SJSA1 (cell line): ENCODE data around the gene MAP3K5. TPM values are rescaled to one million over a fixed set of nuclear protein-coding genes. Genes with fewer than 3 reads are reported as not detected.

Source experiments
- DNase-seq, 2 experiments: peaks; one replicate each; pipeline ENCODE4 v3.0.0-alpha.2; 2015 to 2020; ENCODE audit warnings: low spot score in 2 of 2, low read depth in 1 of 2
- H3K27ac ChIP-seq: fragments of 250-450 bp; sonication (Bioruptor Pico); 2 replicates; pipeline ENCODE4 v1.5.1; 2020; ENCODE audit warnings: mild to moderate bottlenecking, moderate library complexity
- H3K27me3 ChIP-seq: fragments of 250-450 bp; sonication (Bioruptor Pico); replicated peaks from 2 replicates; pipeline ENCODE4 v1.5.1; 2020; ENCODE audit warnings: mild to moderate bottlenecking, moderate library complexity
- H3K36me3 ChIP-seq: fragments of 250-450 bp; sonication (Bioruptor Pico); 2 replicates; pipeline ENCODE4 v1.5.1; 2020; ENCODE audit warnings: mild to moderate bottlenecking
- H3K4me1 ChIP-seq: fragments of 250-450 bp; sonication (Bioruptor Pico); replicated peaks from 2 replicates; pipeline ENCODE4 v1.6.1; 2021; ENCODE audit warnings: mild to moderate bottlenecking
- H3K4me3 ChIP-seq: fragments of 250-450 bp; sonication (Bioruptor Pico); 2 replicates; pipeline ENCODE4 v1.5.1; 2020; ENCODE audit warnings: mild to moderate bottlenecking
- H3K9me3 ChIP-seq: fragments of 250-450 bp; sonication (Bioruptor Pico); replicated peaks from 2 replicates; pipeline ENCODE4 v1.5.1; 2020; ENCODE audit warnings: mild to moderate bottlenecking
- total RNA-seq: library from RNA; depleted of rRNA; stranded (reverse); fragments of >200 nt; shearing (Covaris generic); gene quantifications from 2 replicates; pipeline ENCODE4 v1.2.3, GENCODE V29; 2014

The MAP3K5 gene
- total RNA-seq, 1 experiment from 2014 or later, result 10.7 TPM

DNA sequence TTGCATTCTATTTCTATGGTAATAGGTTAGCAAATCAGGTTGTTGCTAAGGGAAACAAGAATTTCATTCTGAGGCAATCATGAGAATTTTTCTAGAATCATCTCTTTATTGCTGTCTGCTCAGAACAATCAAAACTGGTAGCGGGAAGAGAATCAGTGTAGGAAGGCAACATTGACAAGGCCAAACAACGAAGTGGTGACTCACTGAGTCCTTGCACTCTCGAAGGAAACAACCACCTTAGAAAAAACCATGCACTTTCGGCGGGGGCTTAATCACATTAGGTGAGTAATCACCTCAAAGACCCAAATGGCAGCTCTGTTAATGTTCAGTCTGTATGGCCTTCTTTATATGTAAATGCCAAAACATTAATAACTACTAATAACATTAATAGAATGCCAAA is 163.3 kb downstream of the MAP3K5 start:
- DNase-seq, result peak; percentile 20 to 55
- peak overlapping the region; percentile 44 for H3K27ac ChIP-seq
- no peaks in the 10 kb centered on the region for H3K27me3 ChIP-seq
- peaks cover 7% of the 10 kb centered on the region; the same call in 1 of the 2 replicates for H3K4me1 ChIP-seq
- H3K36me3 ChIP-seq, result no peaks in the 10 kb centered on the region
- no peak overlapping the region for H3K4me3 ChIP-seq
- H3K9me3 ChIP-seq, result no peaks in the 10 kb centered on the region

DNA sequence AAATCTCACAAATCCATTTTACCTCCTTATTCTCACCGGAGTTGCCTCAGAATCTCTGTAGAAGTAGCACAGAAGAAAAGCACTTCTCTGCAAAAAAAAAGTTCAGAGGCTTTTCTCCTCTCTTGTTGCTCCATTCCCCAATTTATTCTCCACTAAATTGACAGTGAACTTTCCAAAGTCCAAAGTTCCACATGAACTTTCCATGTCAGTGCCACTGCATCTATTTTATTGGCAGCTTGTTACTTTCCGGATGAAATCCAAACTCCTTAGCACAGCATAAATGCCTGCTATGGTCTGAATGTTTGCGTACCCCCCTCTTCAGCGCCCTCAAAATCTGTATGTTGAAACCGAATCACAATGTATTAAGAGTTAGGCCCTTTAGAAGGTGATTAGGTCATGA is 165.1 kb downstream of the MAP3K5 start:
- Histone ChIP-seq H3K27me3 (no peaks in the 10 kb centered on the region), H3K27ac (no peak overlapping the region), H3K36me3 (peaks cover 4% of the 10 kb centered on the region; the same call in 1 of the 2 replicates), H3K9me3 (no peaks in the 10 kb centered on the region), H3K4me1 (peaks cover 7% of the 10 kb centered on the region; the same call in 1 of the 2 replicates), H3K4me3 (no peak overlapping the region)
- no peak for DNase-seq

DNA sequence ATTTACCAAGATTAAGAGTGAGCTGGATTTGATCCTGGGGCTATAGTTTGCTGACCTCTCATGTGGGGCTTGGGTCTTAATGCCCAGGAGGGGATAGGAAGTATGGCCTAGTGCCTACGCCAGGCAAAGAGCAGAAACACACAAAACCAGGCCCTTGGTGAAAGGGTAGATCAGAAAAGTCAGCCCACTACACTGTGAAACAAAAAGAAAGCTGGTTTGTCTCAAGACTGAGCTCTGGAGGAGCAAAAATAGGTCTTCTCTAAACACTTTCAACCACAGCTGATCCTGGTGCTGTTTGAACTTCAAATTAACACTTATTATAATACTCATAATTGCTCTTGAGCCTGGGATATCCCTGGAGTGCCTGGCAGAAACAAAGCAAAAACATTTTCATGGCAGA is 167.0 kb downstream of the MAP3K5 start:
- no peaks in the 10 kb centered on the region for H3K9me3 ChIP-seq
- no peak overlapping the region for H3K27ac ChIP-seq
- H3K4me1 ChIP-seq, result peaks cover 7% of the 10 kb centered on the region; the same call in 1 of the 2 replicates
- H3K36me3 ChIP-seq, result peaks cover 9% of the 10 kb centered on the region; the same call in 1 of the 2 replicates
- H3K27me3 ChIP-seq, result no peaks in the 10 kb centered on the region
- H3K4me3 ChIP-seq, result no peak overlapping the region
- DNase-seq, result no peak

DNA sequence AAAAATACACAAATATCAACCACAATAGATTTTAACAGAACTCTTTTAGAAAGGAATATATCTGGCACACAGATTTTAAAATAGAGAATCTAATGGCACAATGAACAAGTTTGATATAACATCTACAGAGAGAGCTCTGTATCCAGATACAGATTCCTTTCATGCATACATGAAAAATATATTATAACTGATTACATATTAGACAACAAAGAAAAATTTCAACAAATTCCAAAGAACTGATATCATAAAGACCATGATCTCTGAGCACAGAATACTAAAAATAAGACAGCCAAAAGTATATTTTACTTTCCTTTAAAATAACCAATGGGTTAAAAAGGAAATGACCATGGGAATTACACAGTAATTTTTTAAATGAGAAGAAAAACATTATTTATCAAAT is 167.9 kb downstream of the MAP3K5 start:
- H3K36me3 ChIP-seq, result peaks cover 9% of the 10 kb centered on the region; the same call in 1 of the 2 replicates
- no peaks in the 10 kb centered on the region for H3K27me3 ChIP-seq
- peaks cover 6% of the 10 kb centered on the region; the same call in 1 of the 2 replicates for H3K4me1 ChIP-seq
- H3K9me3 ChIP-seq, result no peaks in the 10 kb centered on the region
- no peak for DNase-seq
- H3K27ac ChIP-seq, result no peak overlapping the region
- no peak overlapping the region for H3K4me3 ChIP-seq

DNA sequence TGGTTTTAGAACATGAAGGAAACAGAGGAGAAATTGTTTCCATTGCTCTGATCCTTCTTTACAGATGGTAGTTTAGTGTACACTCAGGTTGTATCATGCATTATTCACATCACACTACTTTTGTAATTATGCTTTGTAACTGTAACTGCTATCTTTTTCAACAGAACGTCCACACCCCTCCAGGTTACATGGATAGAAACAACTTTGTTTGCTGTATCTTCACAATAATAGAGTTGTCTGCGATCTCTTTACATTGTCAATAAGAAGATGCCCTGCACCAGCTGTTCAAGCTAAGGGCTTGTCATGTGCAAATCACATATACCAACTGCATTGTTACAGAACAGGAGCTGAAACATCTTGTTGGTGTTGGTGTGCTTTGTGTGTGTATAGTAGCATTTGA is 174.2 kb downstream of the MAP3K5 start:
- no peak overlapping the region for H3K27ac ChIP-seq

DNA sequence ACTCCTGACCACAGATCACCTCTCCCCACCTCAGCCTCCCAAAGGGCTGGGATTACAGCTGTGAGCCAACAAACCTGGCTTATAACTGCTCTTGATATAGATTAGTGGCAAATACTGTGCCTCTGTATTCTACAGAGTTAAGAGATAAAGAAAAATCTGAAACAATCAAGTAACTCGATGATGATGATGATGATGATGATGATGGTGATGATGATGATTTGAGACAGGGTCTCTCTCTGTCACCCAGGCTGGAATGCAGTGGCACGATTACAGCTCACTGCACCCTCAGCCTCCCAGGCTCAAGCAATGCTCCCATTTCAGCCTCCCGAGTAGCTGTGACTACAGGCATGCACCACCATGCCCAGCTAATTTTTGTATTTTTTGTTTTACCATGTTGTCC is 175.8 kb downstream of the MAP3K5 start:
- no peaks in the 10 kb centered on the region for H3K9me3 ChIP-seq
- no peak for DNase-seq
- H3K4me1 ChIP-seq, result peaks cover 13% of the 10 kb centered on the region
- H3K27ac ChIP-seq, result no peak overlapping the region
- no peak overlapping the region for H3K4me3 ChIP-seq
- peaks cover 13% of the 10 kb centered on the region; the same call in 1 of the 2 replicates for H3K36me3 ChIP-seq
- H3K27me3 ChIP-seq, result no peaks in the 10 kb centered on the region

More for the DNA sequence above, 174.2 kb downstream of the MAP3K5 start:
- Histone ChIP-seq H3K4me3 (no peak overlapping the region), H3K9me3 (no peaks in the 10 kb centered on the region), H3K4me1 (peaks cover 12% of the 10 kb centered on the region), H3K27me3 (no peaks in the 10 kb centered on the region), H3K36me3 (peaks cover 16% of the 10 kb centered on the region; the same call in 1 of the 2 replicates)
- DNase-seq, result no peak

DNA sequence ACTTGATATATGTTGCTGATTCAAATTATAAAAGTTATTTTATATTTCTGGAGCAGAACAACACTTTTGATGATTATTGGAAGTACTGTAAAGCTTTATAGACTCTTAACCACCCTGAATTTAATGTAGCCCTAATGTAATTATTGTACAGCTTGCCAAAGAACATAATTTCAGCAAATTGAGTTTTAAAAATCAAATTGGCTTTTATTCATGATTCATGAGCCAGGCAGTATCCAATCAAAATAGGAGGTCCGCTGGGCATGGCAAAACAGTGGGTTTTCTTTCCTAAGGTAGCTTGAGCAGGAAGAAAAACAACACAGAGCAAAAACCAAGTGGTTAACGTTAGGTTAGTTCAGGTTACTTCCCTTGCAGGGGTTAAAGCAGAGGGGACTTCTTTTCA is 177.3 kb downstream of the MAP3K5 start:
- Histone ChIP-seq H3K4me3 (no peak overlapping the region), H3K36me3 (peaks cover 8% of the 10 kb centered on the region; the same call in 1 of the 2 replicates), H3K27ac (no peak overlapping the region), H3K27me3 (no peaks in the 10 kb centered on the region), H3K4me1 (peaks cover 25% of the 10 kb centered on the region), H3K9me3 (no peaks in the 10 kb centered on the region)
- DNase-seq, result no peak

DNA sequence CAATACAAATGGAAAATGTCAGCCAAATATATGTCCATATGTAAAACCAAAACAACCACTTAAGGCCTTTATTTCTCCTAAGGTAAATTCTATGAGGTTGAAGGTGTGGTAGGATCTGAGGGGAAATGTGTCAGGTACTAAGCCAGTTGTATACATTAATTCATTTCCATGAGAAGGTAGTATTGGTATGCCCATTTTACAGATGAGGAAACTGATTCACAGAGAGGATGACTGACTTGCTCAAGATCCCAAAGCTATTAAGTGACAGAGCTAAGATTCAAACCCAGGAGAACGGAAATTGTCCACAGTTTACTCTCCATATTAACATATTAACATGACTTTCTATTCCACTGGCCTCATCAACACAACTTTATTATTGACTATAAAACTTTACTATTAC is 177.9 kb downstream of the MAP3K5 start:
- H3K4me1 ChIP-seq, result peaks cover 31% of the 10 kb centered on the region
- H3K27me3 ChIP-seq, result no peaks in the 10 kb centered on the region
- no peak for DNase-seq
- H3K36me3 ChIP-seq, result peaks cover 8% of the 10 kb centered on the region; the same call in 1 of the 2 replicates
- no peaks in the 10 kb centered on the region for H3K9me3 ChIP-seq
- no peak overlapping the region for H3K4me3 ChIP-seq
- no peak overlapping the region for H3K27ac ChIP-seq

DNA sequence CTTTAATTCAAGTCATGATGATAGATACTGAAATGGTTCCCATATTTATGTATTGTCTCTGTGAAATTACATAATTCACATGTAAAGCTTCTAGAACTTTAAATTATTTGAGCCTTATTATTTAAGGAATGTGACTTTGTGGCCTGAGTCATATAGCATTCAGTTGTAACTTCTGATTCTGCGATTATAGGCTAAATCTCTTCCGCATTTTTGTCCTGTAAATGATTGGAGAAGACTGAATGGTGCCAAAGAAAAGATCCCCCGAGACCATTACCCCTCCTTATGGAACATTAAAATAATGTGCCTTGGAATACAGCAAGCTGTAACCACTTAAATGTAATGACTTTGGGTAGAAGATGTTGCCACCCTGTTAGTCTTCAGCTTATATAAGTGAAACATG is 178.8 kb downstream of the MAP3K5 start:
- no peak for DNase-seq
- H3K4me3 ChIP-seq, result no peak overlapping the region
- H3K27ac ChIP-seq, result peak overlapping the region; percentile 28; the same call in 1 of the 2 replicates
- peaks cover 10% of the 10 kb centered on the region; the same call in 1 of the 2 replicates for H3K36me3 ChIP-seq
- H3K4me1 ChIP-seq, result peaks cover 40% of the 10 kb centered on the region
- H3K27me3 ChIP-seq, result no peaks in the 10 kb centered on the region
- H3K9me3 ChIP-seq, result no peaks in the 10 kb centered on the region

DNA sequence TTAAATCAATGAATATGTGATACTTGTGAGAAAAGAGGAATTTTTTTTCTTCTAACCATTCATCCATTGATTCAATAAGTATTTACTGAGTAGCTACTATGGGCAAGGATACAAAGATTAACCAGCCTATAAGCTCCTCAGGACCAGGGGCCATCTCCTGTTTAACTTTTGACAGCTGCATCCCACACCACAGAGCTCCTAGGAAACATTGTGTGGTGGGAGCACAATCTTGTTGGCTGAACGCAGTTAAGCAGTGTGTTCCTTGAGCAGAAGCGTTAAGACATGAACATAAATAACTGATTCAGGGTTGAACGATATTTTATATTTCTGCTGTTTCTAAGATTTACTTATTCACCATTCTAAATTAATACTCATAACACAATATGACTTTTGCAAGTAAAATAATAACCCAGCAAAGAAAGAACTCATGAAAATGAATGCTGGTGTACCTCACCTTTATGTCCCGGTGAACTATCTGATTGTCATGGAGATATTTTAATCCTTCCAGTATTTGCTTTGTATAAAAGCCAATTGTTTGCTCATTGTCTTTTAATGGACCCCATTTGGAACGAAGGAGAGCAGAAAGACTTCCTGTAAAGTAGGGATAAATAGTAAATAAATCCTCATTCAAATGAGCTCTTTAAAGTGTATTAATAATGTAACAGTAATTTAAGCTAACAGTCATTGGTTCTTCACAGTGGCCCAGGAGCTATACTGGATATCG is 179.4 kb downstream of the MAP3K5 start:
- DNase-seq, result no peak
- Histone ChIP-seq H3K4me1 (peaks cover 46% of the 10 kb centered on the region), H3K27ac (no peak overlapping the region; the same call in 1 of the 2 replicates)

DNA sequence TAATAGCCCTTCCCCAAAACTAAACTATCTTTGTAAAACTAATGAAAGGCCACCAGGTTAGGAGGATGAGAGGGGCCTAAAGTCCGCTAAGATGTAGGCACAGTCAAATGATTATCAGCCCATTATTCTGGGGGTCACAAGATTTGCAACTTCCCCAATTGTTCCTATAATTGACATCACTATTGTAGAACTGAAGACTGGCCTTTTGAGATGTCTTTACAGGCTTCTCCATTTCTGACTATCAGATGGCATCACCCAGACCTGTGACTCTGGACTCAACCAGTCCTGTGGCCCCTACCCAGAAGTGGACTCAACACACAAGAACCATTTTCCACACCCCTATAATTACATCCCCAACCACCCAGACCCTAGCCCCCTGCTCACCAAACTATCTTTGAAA is 180.5 kb downstream of the MAP3K5 start:
- Histone ChIP-seq H3K27ac (no peak overlapping the region), H3K9me3 (no peaks in the 10 kb centered on the region), H3K4me3 (no peak overlapping the region), H3K36me3 (peaks cover 12% of the 10 kb centered on the region; the same call in 1 of the 2 replicates), H3K4me1 (peaks cover 54% of the 10 kb centered on the region), H3K27me3 (no peaks in the 10 kb centered on the region)
- DNase-seq, result no peak

More for the DNA sequence above, 179.4 kb downstream of the MAP3K5 start:
- Histone ChIP-seq H3K36me3 (peaks cover 12% of the 10 kb centered on the region; the same call in 1 of the 2 replicates), H3K27me3 (no peaks in the 10 kb centered on the region), H3K9me3 (no peaks in the 10 kb centered on the region), H3K4me3 (no peak overlapping the region)

DNA sequence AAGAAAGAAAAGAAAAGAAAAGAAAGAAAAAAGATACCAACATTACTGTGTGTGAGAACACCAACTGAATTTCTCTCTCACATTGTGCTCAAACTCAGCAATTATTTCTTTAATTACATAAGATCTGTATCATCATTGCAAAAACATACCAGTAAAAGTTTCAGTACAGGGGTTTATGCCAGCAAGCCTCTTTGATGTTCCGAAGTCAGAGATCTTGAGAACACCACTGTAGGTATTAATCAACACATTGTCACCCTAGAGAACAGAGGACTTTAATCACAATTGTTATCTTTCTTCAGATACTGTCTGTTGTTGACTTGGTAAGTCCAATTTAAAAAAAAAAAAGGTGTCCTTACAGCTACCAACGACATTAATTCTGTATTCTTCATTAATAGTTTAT is 181.1 kb downstream of the MAP3K5 start:
- DNase-seq, result no peak
- Histone ChIP-seq H3K36me3 (peaks cover 12% of the 10 kb centered on the region; the same call in 1 of the 2 replicates), H3K9me3 (no peaks in the 10 kb centered on the region), H3K27ac (no peak overlapping the region; the same call in 1 of the 2 replicates), H3K4me3 (no peak overlapping the region), H3K27me3 (no peaks in the 10 kb centered on the region), H3K4me1 (peaks cover 59% of the 10 kb centered on the region)

DNA sequence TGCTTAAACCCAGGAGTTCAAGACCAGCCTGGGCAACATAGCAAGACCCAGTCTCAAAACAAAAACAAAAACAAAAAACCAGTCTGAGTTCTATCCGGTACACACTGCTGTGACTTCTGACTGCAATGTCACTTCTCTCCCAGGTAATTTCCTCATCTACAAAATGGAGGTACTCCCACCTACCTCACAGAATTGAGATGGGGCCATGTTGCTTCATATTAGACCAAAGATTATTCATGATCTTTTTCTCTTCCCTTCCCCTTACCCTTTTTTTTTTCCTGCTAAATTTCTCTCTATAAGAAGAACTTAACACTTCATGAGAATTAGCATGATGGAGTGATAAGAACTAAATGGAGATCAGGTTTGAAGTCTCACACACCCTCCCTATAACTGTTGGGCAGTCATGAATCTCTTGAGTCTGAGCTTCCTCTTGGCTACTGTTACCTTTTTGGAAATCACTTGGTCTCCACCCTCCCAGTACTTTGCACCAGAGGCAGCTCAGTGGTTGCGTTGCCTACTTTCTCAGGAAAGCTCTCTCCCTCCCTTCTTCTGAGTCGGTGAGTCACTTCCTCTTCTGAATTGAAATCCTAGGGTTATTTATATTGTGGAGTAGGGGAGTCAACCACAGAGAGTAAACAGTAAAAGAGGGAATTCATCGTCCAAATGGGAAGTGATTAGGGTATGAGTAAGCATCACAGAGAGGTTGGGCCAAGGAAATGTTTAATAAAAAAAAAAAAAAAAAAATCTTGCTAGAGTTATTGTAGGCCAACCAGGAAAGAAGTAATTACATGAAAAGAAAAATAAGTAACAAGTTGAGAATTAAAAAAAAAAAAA is 182.2 kb downstream of the MAP3K5 start:
- H3K27ac ChIP-seq, result peak overlapping the region; percentile 85
- no peaks in the 10 kb centered on the region for H3K27me3 ChIP-seq
- peak; percentile 90 to 98 for DNase-seq
- peaks cover 65% of the 10 kb centered on the region for H3K4me1 ChIP-seq
- no peak overlapping the region for H3K4me3 ChIP-seq
- peaks cover 12% of the 10 kb centered on the region; the same call in 1 of the 2 replicates for H3K36me3 ChIP-seq
- no peaks in the 10 kb centered on the region for H3K9me3 ChIP-seq

DNA sequence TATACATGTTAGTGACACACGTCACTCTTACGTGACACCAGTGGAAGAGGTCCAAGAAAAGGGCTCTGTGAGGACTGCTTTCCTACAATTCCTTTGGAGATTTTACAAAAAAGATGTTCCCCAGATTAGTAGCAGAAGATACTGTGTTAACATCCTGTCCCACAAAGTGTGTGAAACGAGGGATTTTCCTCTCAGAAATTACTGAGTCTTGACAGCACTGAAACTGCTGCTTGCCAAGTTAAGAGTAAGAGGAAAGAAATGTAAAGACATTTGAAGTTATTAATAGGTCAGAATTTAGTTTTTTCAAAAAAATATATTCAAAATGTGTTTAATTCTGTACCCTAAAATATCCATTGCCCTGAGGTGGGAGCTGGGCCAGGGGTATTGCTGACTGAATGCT is 183.3 kb downstream of the MAP3K5 start:
- Histone ChIP-seq H3K9me3 (no peaks in the 10 kb centered on the region), H3K36me3 (peaks cover 14% of the 10 kb centered on the region), H3K4me3 (no peak overlapping the region), H3K4me1 (peaks cover 65% of the 10 kb centered on the region), H3K27me3 (no peaks in the 10 kb centered on the region), H3K27ac (peak overlapping the region; percentile 85)
- DNase-seq, result peak in 1 of 2 experiments; percentile 63
